ENCODE results near the gene REXO4.

- TF ChIP-seq CTCF (conservative IDR thresholded peaks at IDR 0.05; ENCODE audit: low read length): no peak
- TF ChIP-seq EZH2phosphoT487 (IDR thresholded peaks at IDR 0.05; ENCODE audit: borderline replicate concordance, low read depth, low read length): no peak
Measured at GRCh38 chr9:133394687-133395271, 23.0 kb downstream of the REXO4 start.
